HG03575 (cell line): ENCODE measurements around the gene TFEB.

Experiments used
- ATAC-seq: cut with Tn5 transposase; IDR thresholded peaks from one replicate; pipeline ENCODE4 v1.9.1; 2021; ENCODE audit not compliant: unreplicated experiment, insufficient number of reproducible peaks, low FRiP score; ENCODE audit errors: extremely low read depth

Gene TFEB

GRCh38 chr6:41741625-41742490, 6.5 kb upstream of the TFEB start:
- no peak for ATAC-seq

GRCh38 chr6:41740366-41741162, 5.2 kb upstream of the TFEB start:
- ATAC-seq: no peak

GRCh38 chr6:41739041-41739440, 3.6 kb upstream of the TFEB start:
- ATAC-seq: no peak

- ATAC-seq: no peak
These were observed 2.3 kb upstream of the TFEB start for GRCh38 chr6:41737591-41738130.

- ATAC-seq: no peak
These were observed 1.6 kb upstream of the TFEB start for GRCh38 chr6:41736800-41737555.

GRCh38 chr6:41736186-41736733, 852 bp upstream of the TFEB start:
- ATAC-seq: no peak

GRCh38 chr6:41734666-41735426, 562 bp downstream of the TFEB start:
- no peak for ATAC-seq

- no peak for ATAC-seq
These were observed 1.4 kb downstream of the TFEB start for GRCh38 chr6:41733707-41734665.

GRCh38 chr6:41733360-41733706, 2.1 kb downstream of the TFEB start:
- ATAC-seq: no peak

- no peak for ATAC-seq
These were observed 2.6 kb downstream of the TFEB start for GRCh38 chr6:41732591-41733359.

GRCh38 chr6:41732149-41732548, 3.3 kb downstream of the TFEB start:
- ATAC-seq: no peak

GRCh38 chr6:41731561-41732086, 3.8 kb downstream of the TFEB start:
- no peak for ATAC-seq

GRCh38 chr6:41730531-41731436, 4.6 kb downstream of the TFEB start:
- ATAC-seq: no peak

GRCh38 chr6:41729624-41730023, 5.8 kb downstream of the TFEB start:
- no peak for ATAC-seq

GRCh38 chr6:41728954-41729353, 6.5 kb downstream of the TFEB start:
- no peak for ATAC-seq
